ENCODE data around the gene ROR2. TPM values are rescaled to one million over a fixed set of nuclear protein-coding genes. Genes with fewer than 3 reads are reported as not detected.
"Not testable (repeated sequence)": the region's sequence is repeated elsewhere in the genome, so short reads cannot be mapped to it uniquely, and the experiment has no call there.

Gene ROR2
- 0.44 and 0.66 TPM in 2 replicates for total RNA-seq (2014; rRNA removed; shearing (Covaris generic))

- H3K27ac ChIP-seq, result no peak within 1 kb of the TSS
- H3K9me3 ChIP-seq (replicated peaks), result no peaks in the 10 kb centered on the region
- peaks cover 32% of the 10 kb centered on the region for H3K27me3 ChIP-seq (replicated peaks)
- peak; percentile 46 to 50 for DNase-seq (ENCODE audit: low read depth in 1 of 2, low spot score in 2 of 2)
- peak within 1 kb of the TSS; percentile 42 for H3K4me3 ChIP-seq
- peaks cover 45% of the 10 kb centered on the region for H3K4me1 ChIP-seq (replicated peaks)
- no peaks in the 10 kb centered on the region for H3K36me3 ChIP-seq
These were observed at the start of gene ROR2 for GRCh38 chr9:91949946-91950664. TSS of gene ROR2 (minus strand) at chr9:91950228.

GRCh38 chr9:91995000-91995655 is 45.1 kb upstream of the ROR2 start:
- Histone ChIP-seq H3K27me3 (replicated peaks) (no peaks in the 10 kb centered on the region), H3K36me3 (no peaks in the 10 kb centered on the region), H3K4me1 (replicated peaks) (peaks cover 15% of the 10 kb centered on the region), H3K27ac (no peak overlapping the region), H3K9me3 (replicated peaks) (no peaks in the 10 kb centered on the region), H3K4me3 (no peak overlapping the region)
- no peak for DNase-seq (ENCODE audit: low read depth in 1 of 2, low spot score in 2 of 2)

DNA sequence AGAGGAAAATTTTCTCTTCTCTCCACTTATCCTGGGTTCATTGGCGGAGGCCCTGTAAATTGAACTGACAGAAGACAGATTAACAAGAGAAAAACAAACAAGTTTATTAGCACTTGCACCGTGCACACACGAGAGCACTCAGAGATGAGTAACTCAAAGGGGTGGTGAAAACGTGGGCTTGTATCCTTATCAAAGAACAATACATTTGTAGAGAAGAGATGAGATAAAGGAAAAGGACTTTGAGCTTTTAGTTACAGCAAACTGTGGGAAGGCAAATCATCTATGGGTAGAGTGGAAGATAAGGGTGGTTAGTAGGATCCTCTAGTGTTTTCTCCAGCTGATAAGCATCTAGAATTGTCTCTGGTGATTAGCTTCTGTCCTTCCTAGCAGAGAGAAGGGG is 44.4 kb upstream of the ROR2 start:
- H3K27ac ChIP-seq, result no peak overlapping the region
- H3K4me3 ChIP-seq, result no peak overlapping the region
- H3K27me3 ChIP-seq (replicated peaks), result no peaks in the 10 kb centered on the region
- H3K9me3 ChIP-seq (replicated peaks), result no peaks in the 10 kb centered on the region
- DNase-seq (ENCODE audit: low read depth in 1 of 2, low spot score in 2 of 2), result no peak
- no peaks in the 10 kb centered on the region for H3K36me3 ChIP-seq
- peaks cover 15% of the 10 kb centered on the region for H3K4me1 ChIP-seq (replicated peaks)

GRCh38 chr9:91992461-91993041 is 42.5 kb upstream of the ROR2 start:
- Histone ChIP-seq H3K36me3 (no peaks in the 10 kb centered on the region), H3K9me3 (replicated peaks) (no peaks in the 10 kb centered on the region), H3K27me3 (replicated peaks) (no peaks in the 10 kb centered on the region), H3K27ac (peak overlapping the region; percentile 58), H3K4me3 (no peak overlapping the region), H3K4me1 (replicated peaks) (peaks cover 15% of the 10 kb centered on the region)
- DNase-seq (ENCODE audit: low read depth in 1 of 2, low spot score in 2 of 2), result peak; percentile 58 to 69

- DNase-seq (ENCODE audit: low read depth in 1 of 2, low spot score in 2 of 2), result peak in 1 of 2 experiments; percentile 25
- no peak overlapping the region for H3K4me3 ChIP-seq
These were observed 41.8 kb upstream of the ROR2 start for GRCh38 chr9:91991721-91992341.

DNA sequence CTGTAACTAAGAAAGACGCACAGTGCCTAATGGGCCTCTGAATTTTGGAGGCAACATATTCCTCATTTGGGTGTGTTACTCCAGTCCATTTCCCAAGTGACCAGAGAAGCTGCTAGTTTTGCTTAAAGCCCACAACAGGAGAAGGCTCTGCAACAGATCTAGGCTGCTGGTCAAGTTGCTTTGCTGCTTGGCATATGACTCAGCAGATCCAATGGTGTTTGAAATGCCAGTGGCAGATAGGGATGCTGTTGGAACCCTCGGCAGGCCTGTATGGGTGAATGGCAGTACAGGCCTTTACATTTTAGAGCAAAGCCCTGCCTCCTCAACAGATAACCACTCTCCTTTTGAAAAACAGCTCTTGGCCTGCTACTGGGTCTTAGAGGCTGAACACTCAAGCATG is 36.2 kb upstream of the ROR2 start:
- Histone ChIP-seq H3K4me3 (no peak overlapping the region), H3K9me3 (replicated peaks) (no peaks in the 10 kb centered on the region), H3K4me1 (replicated peaks) (no peaks in the 10 kb centered on the region), H3K36me3 (no peaks in the 10 kb centered on the region), H3K27me3 (replicated peaks) (no peaks in the 10 kb centered on the region), H3K27ac (no peak overlapping the region)
- no peak for DNase-seq (ENCODE audit: low read depth in 1 of 2, low spot score in 2 of 2)

More at GRCh38 chr9:91991721-91992341, 41.8 kb upstream of the ROR2 start:
- Histone ChIP-seq H3K27me3 (replicated peaks) (no peaks in the 10 kb centered on the region), H3K36me3 (no peaks in the 10 kb centered on the region), H3K27ac (peak overlapping the region; percentile 58), H3K9me3 (replicated peaks) (no peaks in the 10 kb centered on the region), H3K4me1 (replicated peaks) (peaks cover 15% of the 10 kb centered on the region)

GRCh38 chr9:91985692-91986091 is 35.7 kb upstream of the ROR2 start:
- no peak overlapping the region for H3K27ac ChIP-seq
- no peaks in the 10 kb centered on the region for H3K27me3 ChIP-seq (replicated peaks)

DNA sequence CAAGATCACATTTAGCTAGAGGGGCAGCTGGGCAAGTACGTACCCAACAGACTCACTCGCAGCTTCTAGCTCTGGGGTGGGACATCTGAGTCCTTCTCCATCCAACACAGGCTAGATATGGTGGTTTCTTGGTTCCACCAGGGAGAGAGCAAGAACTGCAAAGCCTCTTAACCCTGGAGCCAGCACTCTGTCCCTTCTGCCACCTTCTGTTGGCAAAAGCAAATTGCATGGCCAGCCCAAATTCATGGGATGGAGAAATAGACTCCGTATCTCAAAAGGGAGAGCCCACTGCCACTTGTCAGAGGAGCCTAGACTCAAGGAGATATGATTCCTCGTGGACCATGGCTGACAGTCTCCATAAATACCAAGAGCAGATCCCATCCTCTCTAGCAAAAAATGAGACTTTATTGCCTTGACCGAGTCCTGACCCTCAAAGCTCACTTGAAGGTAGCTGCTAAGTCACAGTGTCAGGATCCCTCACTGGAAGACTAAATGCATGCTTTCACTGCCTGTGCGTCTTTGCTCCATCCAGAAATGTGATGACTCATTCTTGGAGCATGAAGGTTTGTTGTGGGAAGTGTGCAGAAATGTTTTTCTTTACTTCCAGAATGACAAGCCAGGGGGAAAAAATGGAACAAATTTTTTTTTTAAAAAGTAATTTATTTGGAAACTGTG is 28.8 kb upstream of the ROR2 start:
- Histone ChIP-seq H3K36me3 (no peaks in the 10 kb centered on the region), H3K27me3 (replicated peaks) (no peaks in the 10 kb centered on the region), H3K27ac (peak overlapping the region; percentile 58), H3K4me1 (replicated peaks) (peaks cover 16% of the 10 kb centered on the region), H3K9me3 (replicated peaks) (peaks cover 4% of the 10 kb centered on the region; the same call in 1 of the 2 replicates), H3K4me3 (no peak overlapping the region)
- DNase-seq (ENCODE audit: low read depth in 1 of 2, low spot score in 2 of 2), result peak; percentile 73 to 74

More at GRCh38 chr9:91985692-91986091, 35.7 kb upstream of the ROR2 start:
- Histone ChIP-seq H3K9me3 (replicated peaks) (no peaks in the 10 kb centered on the region), H3K4me1 (replicated peaks) (no peaks in the 10 kb centered on the region), H3K4me3 (no peak overlapping the region), H3K36me3 (no peaks in the 10 kb centered on the region)
- DNase-seq (ENCODE audit: low read depth in 1 of 2, low spot score in 2 of 2), result no peak

GRCh38 chr9:91975254-91975653 is 25.2 kb upstream of the ROR2 start:
- H3K4me1 ChIP-seq (replicated peaks), result peaks cover 39% of the 10 kb centered on the region
- DNase-seq (ENCODE audit: low read depth in 1 of 2, low spot score in 2 of 2); H3K4me3 ChIP-seq; H3K36me3 ChIP-seq; H3K27ac ChIP-seq; H3K9me3 ChIP-seq (replicated peaks); H3K27me3 ChIP-seq (replicated peaks): not testable (repeated sequence)

- no peaks in the 10 kb centered on the region for H3K27me3 ChIP-seq (replicated peaks)
- no peaks in the 10 kb centered on the region for H3K36me3 ChIP-seq
- H3K4me1 ChIP-seq (replicated peaks), result peaks cover 23% of the 10 kb centered on the region
- DNase-seq (ENCODE audit: low read depth in 1 of 2, low spot score in 2 of 2), result peak; percentile 57 to 68
- peak overlapping the region; percentile 18 for H3K27ac ChIP-seq
- no peaks in the 10 kb centered on the region for H3K9me3 ChIP-seq (replicated peaks)
- H3K4me3 ChIP-seq, result no peak overlapping the region
These were observed 22.7 kb upstream of the ROR2 start for GRCh38 chr9:91972711-91973110.

- Histone ChIP-seq H3K27me3 (replicated peaks) (no peaks in the 10 kb centered on the region), H3K4me1 (replicated peaks) (peaks cover 23% of the 10 kb centered on the region), H3K4me3 (no peak overlapping the region), H3K9me3 (replicated peaks) (no peaks in the 10 kb centered on the region), H3K27ac (peak overlapping the region; percentile 18), H3K36me3 (no peaks in the 10 kb centered on the region)
- peak; percentile 59 to 65 for DNase-seq (ENCODE audit: low read depth in 1 of 2, low spot score in 2 of 2)
These were observed 22.1 kb upstream of the ROR2 start for GRCh38 chr9:91972076-91972626.

DNA sequence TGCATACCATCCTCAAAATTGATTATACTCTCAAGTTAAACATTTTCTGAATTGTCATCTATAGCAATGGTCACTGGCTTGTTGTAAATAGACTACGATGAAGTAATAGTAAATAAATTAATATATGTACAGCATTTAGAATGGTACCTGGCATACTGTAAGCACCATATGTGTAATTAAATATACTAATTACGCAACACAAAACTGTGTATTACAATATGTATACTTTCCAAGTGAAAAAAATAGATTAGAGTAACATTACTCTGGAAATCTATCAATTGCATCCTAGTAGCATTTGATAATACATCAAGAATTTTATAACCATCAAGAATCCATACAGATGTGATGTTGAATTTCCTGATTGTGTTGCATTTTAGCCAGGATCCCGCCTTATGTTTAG is 17.2 kb upstream of the ROR2 start:
- H3K27me3 ChIP-seq (replicated peaks), result no peaks in the 10 kb centered on the region
- no peaks in the 10 kb centered on the region for H3K36me3 ChIP-seq
- no peaks in the 10 kb centered on the region for H3K9me3 ChIP-seq (replicated peaks)
- peaks cover 11% of the 10 kb centered on the region for H3K4me1 ChIP-seq (replicated peaks)
- H3K4me3 ChIP-seq, result no peak overlapping the region
- H3K27ac ChIP-seq, result no peak overlapping the region
- DNase-seq (ENCODE audit: low read depth in 1 of 2, low spot score in 2 of 2), result no peak

DNA sequence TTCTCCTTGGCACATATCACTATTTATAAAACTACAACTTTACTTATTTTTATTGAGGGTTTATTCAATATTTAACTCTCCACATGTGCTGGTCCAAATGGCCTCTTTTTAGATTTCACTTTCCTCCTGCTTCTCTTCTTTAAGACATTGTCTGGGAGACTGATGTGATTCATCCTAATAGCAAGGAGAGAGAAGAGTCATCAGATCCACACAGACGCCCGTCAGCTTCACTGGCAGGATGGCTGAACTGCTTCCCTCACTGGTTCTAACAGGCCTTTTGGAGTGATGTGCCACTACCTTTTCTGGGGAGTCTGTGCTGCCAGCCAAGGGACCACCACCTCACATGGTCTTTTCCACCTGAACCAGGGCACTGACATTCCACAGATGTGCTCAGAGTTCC is 16.5 kb upstream of the ROR2 start:
- peaks cover 3% of the 10 kb centered on the region for H3K4me1 ChIP-seq (replicated peaks)
- H3K27me3 ChIP-seq (replicated peaks), result no peaks in the 10 kb centered on the region
- no peak overlapping the region for H3K4me3 ChIP-seq
- no peak for DNase-seq (ENCODE audit: low read depth in 1 of 2, low spot score in 2 of 2)
- no peaks in the 10 kb centered on the region for H3K36me3 ChIP-seq
- H3K9me3 ChIP-seq (replicated peaks), result no peaks in the 10 kb centered on the region
- H3K27ac ChIP-seq, result no peak overlapping the region
